Skeletal muscle satellite cell (primary cell): ENCODE results near the gene ACTR5.

Experiments
- H3K27me3 ChIP-seq: 2 replicates; pipeline ENCODE4 v1.7.0; 2013; ENCODE audit warnings: low read length; ENCODE audit not compliant: control insufficient read depth, insufficient read depth
- H3K36me3 ChIP-seq: 2 replicates; pipeline ENCODE4 v1.7.0; 2013; ENCODE audit warnings: mild to moderate bottlenecking, control low read depth, low read length; ENCODE audit not compliant: insufficient read depth
- H3K4me1 ChIP-seq: 2 replicates; pipeline ENCODE4 v1.7.0; 2013; ENCODE audit warnings: low read length; ENCODE audit not compliant: control insufficient read depth, insufficient read depth
- H3K4me2 ChIP-seq: 2 replicates; pipeline ENCODE4 v1.7.0; 2013; ENCODE audit warnings: mild to moderate bottlenecking, low read length
- H3K4me3 ChIP-seq: 2 replicates; pipeline ENCODE4 v1.7.0; 2013; ENCODE audit warnings: low read length
- H3K9ac ChIP-seq: 2 replicates; pipeline ENCODE4 v1.7.0; 2013; ENCODE audit warnings: mild to moderate bottlenecking, low read depth, low read length, moderate library complexity
- H3K9me3 ChIP-seq: replicated peaks from 2 replicates; pipeline ENCODE4 v1.7.0; 2013; ENCODE audit warnings: mild to moderate bottlenecking, control low read depth, low read length

Gene ACTR5

DNA sequence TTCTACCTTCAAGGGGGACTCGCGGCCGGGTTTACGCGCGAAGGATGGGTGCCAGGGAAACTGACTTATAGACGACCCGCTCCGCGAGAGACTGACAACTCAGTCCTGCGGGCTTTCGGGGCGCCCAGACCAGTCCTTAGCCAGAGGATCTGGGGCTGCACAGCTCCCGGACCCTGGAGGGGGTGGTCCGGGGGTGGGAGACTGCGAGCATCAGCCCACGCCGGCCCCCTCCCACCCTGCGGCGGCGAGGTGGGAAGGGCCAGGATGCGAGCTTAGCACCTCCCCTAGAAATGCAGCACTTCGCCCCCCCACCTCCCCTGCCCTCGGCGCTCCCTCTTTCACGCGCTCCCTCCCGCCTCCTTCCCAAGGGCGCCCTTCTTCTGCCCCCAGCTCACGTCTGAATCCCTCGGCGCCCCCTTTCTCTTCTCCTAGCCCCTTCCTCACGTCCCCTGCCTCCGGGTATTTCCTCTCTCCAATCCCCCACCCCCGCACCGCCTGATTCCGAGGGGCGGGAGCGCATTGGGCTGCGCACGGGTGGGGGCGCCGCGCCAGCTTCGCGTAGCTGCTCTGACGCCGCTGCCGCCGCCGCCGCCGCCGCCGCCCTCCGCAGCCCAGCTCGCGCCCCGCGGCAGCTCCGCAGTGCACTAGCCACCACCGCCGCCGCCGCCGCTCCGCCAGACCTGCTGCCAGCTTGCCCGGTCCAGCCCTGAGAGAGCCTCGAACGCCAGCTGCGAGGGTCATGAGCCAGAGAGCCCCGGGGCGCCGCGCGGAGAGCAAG is 24.2 kb upstream of the ACTR5 start, which contains the start of gene SLC32A1:
Gene SLC32A1 (plus strand): TSS at position 639 of the 778 bp plus-strand sequence. CDS start 239 bp downstream, outside the sequence.
- Histone ChIP-seq H3K9ac (no peak within 1 kb of the TSS), H3K9me3 (no peaks in the 10 kb centered on the region), H3K4me2 (no peak within 1 kb of the TSS), H3K27me3 (peaks cover 94% of the 10 kb centered on the region), H3K4me1 (no peaks in the 10 kb centered on the region), H3K36me3 (no peaks in the 10 kb centered on the region), H3K4me3 (no peak within 1 kb of the TSS)

DNA sequence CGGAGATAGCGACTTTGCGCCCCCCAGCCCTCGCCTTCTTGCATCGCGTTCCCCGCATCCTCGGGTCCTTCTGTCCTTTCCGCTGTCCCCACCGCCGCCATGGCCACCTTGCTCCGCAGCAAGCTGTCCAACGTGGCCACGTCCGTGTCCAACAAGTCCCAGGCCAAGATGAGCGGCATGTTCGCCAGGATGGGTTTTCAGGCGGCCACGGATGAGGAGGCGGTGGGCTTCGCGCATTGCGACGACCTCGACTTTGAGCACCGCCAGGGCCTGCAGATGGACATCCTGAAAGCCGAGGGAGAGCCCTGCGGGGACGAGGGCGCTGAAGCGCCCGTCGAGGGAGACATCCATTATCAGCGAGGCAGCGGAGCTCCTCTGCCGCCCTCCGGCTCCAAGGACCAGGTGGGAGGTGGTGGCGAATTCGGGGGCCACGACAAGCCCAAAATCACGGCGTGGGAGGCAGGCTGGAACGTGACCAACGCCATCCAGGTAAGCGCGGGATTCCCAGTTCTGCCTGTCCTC is 23.6 kb upstream of the ACTR5 start:
- Histone ChIP-seq H3K4me3 (no peak overlapping the region), H3K27me3 (peaks cover 95% of the 10 kb centered on the region), H3K4me2 (no peak overlapping the region), H3K4me1 (no peaks in the 10 kb centered on the region), H3K9ac (no peak overlapping the region), H3K36me3 (no peaks in the 10 kb centered on the region), H3K9me3 (no peaks in the 10 kb centered on the region)

DNA sequence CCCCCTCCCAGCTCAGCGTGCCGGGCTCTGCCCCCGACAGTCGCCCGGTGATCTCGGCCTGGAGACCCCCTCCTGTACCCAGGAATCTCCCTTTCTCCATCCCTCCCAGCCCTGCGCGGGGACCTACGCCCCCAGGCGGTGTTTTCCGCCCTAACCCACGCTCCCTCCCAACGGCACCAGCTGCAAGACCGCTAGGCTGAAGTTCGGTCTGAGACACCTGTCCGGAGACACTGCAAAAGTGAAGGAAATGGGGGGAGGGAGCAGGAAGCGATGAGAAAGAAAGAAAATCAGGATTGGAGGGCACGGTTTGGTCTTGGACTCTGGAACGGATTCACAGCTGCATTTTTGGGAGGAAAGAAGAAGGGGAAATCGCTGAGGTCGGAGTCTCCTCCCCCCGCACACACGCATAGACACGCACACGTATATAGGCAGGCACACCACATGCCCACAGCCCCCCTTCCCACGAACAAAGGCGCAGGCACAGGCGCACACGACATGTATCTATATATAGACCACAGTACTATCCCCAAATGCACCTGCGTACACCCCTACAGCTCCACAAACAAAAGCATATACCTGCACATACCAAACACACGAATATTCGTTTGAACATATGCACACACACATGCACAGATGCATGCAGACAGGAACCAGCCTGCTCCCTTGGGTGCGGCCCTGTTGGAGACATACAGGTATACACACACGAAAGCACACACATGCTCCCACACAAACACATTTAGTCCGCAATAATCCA is 22.9 kb upstream of the ACTR5 start:
- H3K9me3 ChIP-seq = no peaks in the 10 kb centered on the region
- H3K36me3 ChIP-seq = no peaks in the 10 kb centered on the region
- peaks cover 95% of the 10 kb centered on the region for H3K27me3 ChIP-seq
- no peak overlapping the region for H3K4me3 ChIP-seq
- no peak overlapping the region for H3K9ac ChIP-seq
- no peak overlapping the region for H3K4me2 ChIP-seq
- no peaks in the 10 kb centered on the region for H3K4me1 ChIP-seq

DNA sequence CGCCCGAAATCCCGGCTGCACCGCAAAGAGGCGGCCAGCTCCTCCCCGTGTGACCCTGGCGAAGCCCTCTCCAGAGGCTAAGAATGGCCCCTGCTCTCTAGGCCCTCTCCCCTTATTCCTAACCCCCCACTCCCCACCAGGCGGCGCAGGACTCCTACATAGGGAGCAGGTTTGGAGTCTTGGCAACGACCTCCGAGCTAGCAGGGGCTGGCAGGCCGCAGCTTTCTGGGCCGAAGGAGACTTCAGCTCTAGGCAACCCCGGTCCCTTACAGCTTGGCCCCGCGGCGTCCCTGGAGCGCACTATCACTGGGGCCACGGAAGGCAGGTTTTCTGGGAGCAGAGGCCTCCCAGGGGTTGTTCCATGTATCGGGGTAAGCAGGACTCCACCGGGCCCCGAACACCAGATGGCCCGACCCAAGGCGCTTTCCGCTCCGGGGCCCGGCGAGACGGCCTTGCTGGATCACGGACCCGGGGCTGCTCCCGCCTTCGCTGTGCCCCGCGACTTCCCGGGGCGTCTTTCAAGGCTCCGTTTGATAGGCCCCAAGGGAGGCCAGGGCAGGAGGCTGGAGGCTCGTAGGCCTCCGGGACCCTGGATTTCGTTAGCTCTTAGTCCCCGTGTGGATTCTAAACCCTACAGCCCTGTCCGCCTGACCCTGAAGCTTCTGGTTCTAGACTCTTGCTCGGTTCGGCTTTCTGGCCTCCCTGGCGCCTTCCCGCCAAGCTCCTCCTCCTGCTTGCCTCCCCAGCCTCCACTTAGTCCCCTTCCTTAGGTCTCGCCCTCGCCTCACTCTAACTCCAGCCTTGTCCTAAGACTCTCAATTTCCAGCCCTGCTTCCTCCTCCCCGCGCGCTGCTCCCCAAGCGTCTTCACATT is 22.1 kb upstream of the ACTR5 start:
- Histone ChIP-seq H3K4me3 (no peak overlapping the region), H3K27me3 (peaks cover 95% of the 10 kb centered on the region), H3K9ac (no peak overlapping the region), H3K4me1 (peaks cover 3% of the 10 kb centered on the region), H3K9me3 (no peaks in the 10 kb centered on the region), H3K4me2 (no peak overlapping the region), H3K36me3 (no peaks in the 10 kb centered on the region)

DNA sequence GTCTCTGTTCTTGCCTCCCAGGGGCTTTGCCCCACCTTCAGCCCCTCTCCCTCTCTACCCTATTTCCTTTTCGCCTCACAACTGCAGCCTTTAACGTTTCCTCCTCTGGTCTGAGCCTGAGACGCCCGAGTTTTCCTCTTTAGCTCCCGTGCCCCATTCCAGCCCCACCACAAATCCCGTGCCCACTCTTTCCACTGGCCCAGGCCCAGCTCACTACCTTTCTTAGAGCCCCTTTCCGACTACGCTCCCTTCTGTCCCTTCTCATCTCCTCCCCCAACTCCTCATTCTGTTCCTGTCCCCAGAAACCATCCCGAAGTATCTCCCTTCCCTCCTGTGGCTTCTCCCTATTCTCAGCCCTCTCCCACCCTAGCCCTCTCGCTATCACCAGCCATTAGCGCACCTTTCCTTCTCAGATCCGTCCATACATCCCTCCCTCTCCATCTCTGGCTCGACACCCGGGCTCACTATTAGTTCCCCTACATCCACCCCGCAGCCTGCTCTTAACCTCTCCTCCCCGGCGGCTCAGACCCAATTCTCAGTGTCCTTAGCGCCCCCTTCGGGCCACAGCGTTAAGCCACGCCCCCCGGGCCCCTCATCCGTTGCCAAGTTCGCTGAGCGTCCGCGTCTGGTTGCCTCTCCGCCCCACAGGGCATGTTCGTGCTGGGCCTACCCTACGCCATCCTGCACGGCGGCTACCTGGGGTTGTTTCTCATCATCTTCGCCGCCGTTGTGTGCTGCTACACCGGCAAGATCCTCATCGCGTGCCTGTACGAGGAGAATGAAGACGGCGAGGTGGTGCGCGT is 21.3 kb upstream of the ACTR5 start:
- peaks cover 95% of the 10 kb centered on the region for H3K27me3 ChIP-seq
- H3K4me3 ChIP-seq = no peak overlapping the region
- no peak overlapping the region for H3K9ac ChIP-seq
- H3K4me1 ChIP-seq = peaks cover 6% of the 10 kb centered on the region
- no peaks in the 10 kb centered on the region for H3K36me3 ChIP-seq
- H3K9me3 ChIP-seq = no peaks in the 10 kb centered on the region
- H3K4me2 ChIP-seq = no peak overlapping the region

DNA sequence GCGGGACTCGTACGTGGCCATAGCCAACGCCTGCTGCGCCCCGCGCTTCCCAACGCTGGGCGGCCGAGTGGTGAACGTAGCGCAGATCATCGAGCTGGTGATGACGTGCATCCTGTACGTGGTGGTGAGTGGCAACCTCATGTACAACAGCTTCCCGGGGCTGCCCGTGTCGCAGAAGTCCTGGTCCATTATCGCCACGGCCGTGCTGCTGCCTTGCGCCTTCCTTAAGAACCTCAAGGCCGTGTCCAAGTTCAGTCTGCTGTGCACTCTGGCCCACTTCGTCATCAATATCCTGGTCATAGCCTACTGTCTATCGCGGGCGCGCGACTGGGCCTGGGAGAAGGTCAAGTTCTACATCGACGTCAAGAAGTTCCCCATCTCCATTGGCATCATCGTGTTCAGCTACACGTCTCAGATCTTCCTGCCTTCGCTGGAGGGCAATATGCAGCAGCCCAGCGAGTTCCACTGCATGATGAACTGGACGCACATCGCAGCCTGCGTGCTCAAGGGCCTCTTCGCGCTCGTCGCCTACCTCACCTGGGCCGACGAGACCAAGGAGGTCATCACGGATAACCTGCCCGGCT is 20.6 kb upstream of the ACTR5 start:
- Histone ChIP-seq H3K4me2 (no peak overlapping the region), H3K4me1 (peaks cover 6% of the 10 kb centered on the region), H3K9ac (no peak overlapping the region), H3K4me3 (no peak overlapping the region), H3K9me3 (no peaks in the 10 kb centered on the region), H3K27me3 (peaks cover 94% of the 10 kb centered on the region), H3K36me3 (no peaks in the 10 kb centered on the region)

DNA sequence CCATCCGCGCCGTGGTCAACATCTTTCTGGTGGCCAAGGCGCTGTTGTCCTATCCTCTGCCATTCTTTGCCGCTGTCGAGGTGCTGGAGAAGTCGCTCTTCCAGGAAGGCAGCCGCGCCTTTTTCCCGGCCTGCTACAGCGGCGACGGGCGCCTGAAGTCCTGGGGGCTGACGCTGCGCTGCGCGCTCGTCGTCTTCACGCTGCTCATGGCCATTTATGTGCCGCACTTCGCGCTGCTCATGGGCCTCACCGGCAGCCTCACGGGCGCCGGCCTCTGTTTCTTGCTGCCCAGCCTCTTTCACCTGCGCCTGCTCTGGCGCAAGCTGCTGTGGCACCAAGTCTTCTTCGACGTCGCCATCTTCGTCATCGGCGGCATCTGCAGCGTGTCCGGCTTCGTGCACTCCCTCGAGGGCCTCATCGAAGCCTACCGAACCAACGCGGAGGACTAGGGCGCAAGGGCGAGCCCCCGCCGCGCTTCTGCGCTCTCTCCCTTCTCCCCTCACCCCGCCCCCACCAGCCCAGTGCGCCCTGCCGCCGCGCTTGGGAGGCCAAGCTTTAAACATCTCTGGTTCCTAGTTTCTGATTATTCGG is 20.0 kb upstream of the ACTR5 start:
- H3K27me3 ChIP-seq = peaks cover 94% of the 10 kb centered on the region
- no peak overlapping the region for H3K4me2 ChIP-seq
- H3K4me3 ChIP-seq = no peak overlapping the region
- peaks cover 6% of the 10 kb centered on the region for H3K4me1 ChIP-seq
- H3K9me3 ChIP-seq = no peaks in the 10 kb centered on the region
- no peaks in the 10 kb centered on the region for H3K36me3 ChIP-seq
- no peak overlapping the region for H3K9ac ChIP-seq

DNA sequence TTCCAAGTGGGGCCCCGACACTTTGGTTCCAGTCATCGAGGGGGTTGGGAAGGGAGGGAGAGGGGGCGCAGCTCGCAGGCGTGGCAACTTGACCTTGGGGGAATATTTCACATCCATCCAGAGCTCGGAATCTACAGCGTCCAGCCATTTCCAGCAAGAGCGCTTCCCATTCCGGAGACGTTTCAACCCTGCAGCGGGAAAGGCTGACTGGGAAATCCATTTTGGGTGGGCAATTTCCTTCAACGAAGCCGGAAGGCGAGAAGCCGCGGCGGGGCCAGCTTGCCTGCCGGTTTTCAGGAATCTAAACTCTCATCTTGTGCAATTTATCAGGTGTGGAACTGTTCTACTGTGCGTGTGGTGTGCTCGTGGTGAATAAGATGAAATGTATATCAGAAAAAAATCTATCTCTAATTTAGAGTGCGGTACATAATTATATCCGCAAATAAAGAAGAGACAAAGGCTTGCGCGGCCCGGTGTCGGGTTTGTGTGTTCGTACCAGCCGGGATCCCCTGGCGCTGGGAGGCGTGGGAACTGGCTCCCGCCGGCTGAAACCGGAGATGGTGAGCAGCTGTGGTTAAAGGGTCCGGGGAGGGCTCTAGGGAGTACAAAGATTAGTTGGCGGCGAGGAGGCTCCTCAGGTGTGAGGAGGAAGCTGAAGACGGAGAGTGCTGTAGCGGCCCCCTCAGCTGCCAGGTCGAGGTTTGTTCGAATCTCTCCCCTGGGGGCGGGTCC is 19.2 kb upstream of the ACTR5 start:
- Histone ChIP-seq H3K9me3 (no peaks in the 10 kb centered on the region), H3K4me2 (no peak overlapping the region), H3K4me3 (no peak overlapping the region), H3K36me3 (no peaks in the 10 kb centered on the region), H3K4me1 (peaks cover 6% of the 10 kb centered on the region), H3K27me3 (peaks cover 94% of the 10 kb centered on the region), H3K9ac (no peak overlapping the region)

DNA sequence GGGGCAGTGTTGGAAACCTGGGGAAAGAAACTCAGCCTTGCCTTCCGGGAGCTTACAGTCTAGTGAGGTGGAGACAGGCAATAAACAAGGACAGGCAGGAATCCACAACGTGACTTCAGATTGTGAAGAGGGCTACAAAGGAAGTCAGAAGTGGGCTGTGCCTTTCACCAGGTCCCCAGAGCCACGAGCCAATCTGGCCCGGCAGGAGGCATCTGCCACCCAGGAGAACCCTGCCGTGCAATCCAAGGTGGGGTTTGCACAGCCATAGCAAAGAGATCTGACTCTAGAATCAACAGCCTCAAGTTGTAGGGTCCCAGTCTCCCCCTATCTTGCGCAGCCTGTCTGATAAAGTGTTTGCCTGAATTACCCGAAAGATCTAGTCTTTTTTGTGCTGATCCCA is 18.5 kb upstream of the ACTR5 start:
- Histone ChIP-seq H3K27me3 (peaks cover 96% of the 10 kb centered on the region), H3K4me3 (no peak overlapping the region), H3K36me3 (no peaks in the 10 kb centered on the region), H3K4me1 (peaks cover 6% of the 10 kb centered on the region), H3K4me2 (no peak overlapping the region), H3K9me3 (no peaks in the 10 kb centered on the region), H3K9ac (no peak overlapping the region)
